Liver (tissue), 3 donors: ENCODE measurements around the gene C3.

Experiments used
- EGR1 ChIP-seq, 2 donors: IDR thresholded peaks; 2 replicates each; pipeline ENCODE4 v1.6.1; 2016 to 2018; ENCODE audit warnings: antibody characterized with exemption in 2 of 2, low read depth in 2 of 2
- FOXA1 ChIP-seq: IDR thresholded peaks from 2 replicates; pipeline ENCODE4 v1.6.1; 2016; ENCODE audit warnings: antibody characterized with exemption
- GABPA ChIP-seq, 2 donors: IDR thresholded peaks in 1 of 2; conservative IDR thresholded peaks in 1 of 2; 2 replicates each; pipeline ENCODE4 v1.6.1; 2016; ENCODE audit warnings: antibody characterized with exemption in 2 of 2, mild to moderate bottlenecking in 1 of 2, moderate library complexity in 1 of 2
- HNF4A ChIP-seq, 2 donors: conservative IDR thresholded peaks; 2 replicates each; pipeline ENCODE4 v1.6.1; 2016; ENCODE audit warnings: antibody characterized with exemption in 2 of 2, mild to moderate bottlenecking in 2 of 2
- JUND ChIP-seq, 2 donors: IDR thresholded peaks; 2 replicates each; pipeline ENCODE4 v1.6.1; 2016; ENCODE audit warnings: antibody characterized with exemption in 2 of 2
- RAD21 ChIP-seq, 2 donors: IDR thresholded peaks; 2 replicates each; pipeline ENCODE4 v1.6.1; 2016; ENCODE audit warnings: antibody characterized with exemption in 2 of 2, mild to moderate bottlenecking in 2 of 2
- SP1 ChIP-seq: IDR thresholded peaks from 2 replicates; pipeline ENCODE4 v1.6.1; 2018; ENCODE audit warnings: antibody characterized with exemption, mild to moderate bottlenecking
- TAF1 ChIP-seq: conservative IDR thresholded peaks from 2 replicates; pipeline ENCODE4 v1.6.1; 2016; ENCODE audit warnings: antibody characterized with exemption, mild to moderate bottlenecking
- YY1 ChIP-seq: IDR thresholded peaks from 2 replicates; pipeline ENCODE4 v1.6.1; 2016; ENCODE audit warnings: antibody characterized with exemption, mild to moderate bottlenecking
- TF ChIP-seq, protein P1 (sequence below): IDR thresholded peaks from 2 replicates; pipeline ENCODE4 v1.6.1; 2016; ENCODE audit warnings: antibody characterized with exemption
- TF ChIP-seq, protein P2 (sequence below): IDR thresholded peaks from 2 replicates; pipeline ENCODE4 v1.6.1; 2016; ENCODE audit warnings: antibody characterized with exemption, mild to moderate bottlenecking
- TF ChIP-seq, protein P3 (sequence below): fragments of 150-350 bp; IDR thresholded peaks from 2 replicates; pipeline ENCODE4 v1.5.1; 2017; ENCODE audit warnings: improper control_type of control experiment, low read depth, low read length; ENCODE audit not compliant: missing input control
- TF ChIP-seq, protein P4 (sequence below): IDR thresholded peaks from 2 replicates; pipeline ENCODE4 v1.6.1; 2016; ENCODE audit warnings: antibody characterized with exemption
- donor health status: healthy.
- donor health status: healthy.

DNA sequence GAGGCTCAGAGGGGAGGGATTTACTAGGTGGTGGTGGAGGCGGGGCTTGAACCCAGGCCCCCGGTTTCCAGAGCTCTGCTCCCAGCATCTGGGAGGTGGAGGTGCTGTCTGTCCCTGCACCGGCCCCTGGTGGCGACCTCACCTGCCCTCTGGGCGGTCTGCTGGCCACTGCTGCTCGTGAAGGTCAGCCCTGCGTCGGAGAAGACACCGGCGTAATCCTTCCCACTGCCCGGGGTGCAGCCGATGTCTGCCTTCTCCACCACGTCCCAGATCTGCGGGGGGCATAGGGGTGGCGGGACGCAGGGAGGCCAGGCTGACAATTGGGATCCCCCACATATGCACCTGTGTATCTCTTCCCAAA lies 12.8 kb downstream of the C3 start:
- TF ChIP-seq EGR1 (IDR thresholded peaks at IDR 0.05; ENCODE audit: low read depth in 2 of 2) (no peak), SP1 (no peak), HNF4A (conservative IDR thresholded peaks at IDR 0.05) (no peak), JUND (IDR thresholded peaks at IDR 0.05) (no peak), TAF1 (no peak), YY1 (no peak), FOXA1 (no peak), RAD21 (IDR thresholded peaks at IDR 0.05) (no peak), GABPA (IDR thresholded peaks at IDR 0.05 in 1 of 2, conservative IDR thresholded peaks at IDR 0.05 in 1 of 2) (no peak)
- TF ChIP-seq, protein P1, sequence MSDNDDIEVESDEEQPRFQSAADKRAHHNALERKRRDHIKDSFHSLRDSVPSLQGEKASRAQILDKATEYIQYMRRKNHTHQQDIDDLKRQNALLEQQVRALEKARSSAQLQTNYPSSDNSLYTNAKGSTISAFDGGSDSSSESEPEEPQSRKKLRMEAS: no peak
- TF ChIP-seq, protein P2, sequence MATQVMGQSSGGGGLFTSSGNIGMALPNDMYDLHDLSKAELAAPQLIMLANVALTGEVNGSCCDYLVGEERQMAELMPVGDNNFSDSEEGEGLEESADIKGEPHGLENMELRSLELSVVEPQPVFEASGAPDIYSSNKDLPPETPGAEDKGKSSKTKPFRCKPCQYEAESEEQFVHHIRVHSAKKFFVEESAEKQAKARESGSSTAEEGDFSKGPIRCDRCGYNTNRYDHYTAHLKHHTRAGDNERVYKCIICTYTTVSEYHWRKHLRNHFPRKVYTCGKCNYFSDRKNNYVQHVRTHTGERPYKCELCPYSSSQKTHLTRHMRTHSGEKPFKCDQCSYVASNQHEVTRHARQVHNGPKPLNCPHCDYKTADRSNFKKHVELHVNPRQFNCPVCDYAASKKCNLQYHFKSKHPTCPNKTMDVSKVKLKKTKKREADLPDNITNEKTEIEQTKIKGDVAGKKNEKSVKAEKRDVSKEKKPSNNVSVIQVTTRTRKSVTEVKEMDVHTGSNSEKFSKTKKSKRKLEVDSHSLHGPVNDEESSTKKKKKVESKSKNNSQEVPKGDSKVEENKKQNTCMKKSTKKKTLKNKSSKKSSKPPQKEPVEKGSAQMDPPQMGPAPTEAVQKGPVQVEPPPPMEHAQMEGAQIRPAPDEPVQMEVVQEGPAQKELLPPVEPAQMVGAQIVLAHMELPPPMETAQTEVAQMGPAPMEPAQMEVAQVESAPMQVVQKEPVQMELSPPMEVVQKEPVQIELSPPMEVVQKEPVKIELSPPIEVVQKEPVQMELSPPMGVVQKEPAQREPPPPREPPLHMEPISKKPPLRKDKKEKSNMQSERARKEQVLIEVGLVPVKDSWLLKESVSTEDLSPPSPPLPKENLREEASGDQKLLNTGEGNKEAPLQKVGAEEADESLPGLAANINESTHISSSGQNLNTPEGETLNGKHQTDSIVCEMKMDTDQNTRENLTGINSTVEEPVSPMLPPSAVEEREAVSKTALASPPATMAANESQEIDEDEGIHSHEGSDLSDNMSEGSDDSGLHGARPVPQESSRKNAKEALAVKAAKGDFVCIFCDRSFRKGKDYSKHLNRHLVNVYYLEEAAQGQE: no peak
- TF ChIP-seq, protein P3, sequence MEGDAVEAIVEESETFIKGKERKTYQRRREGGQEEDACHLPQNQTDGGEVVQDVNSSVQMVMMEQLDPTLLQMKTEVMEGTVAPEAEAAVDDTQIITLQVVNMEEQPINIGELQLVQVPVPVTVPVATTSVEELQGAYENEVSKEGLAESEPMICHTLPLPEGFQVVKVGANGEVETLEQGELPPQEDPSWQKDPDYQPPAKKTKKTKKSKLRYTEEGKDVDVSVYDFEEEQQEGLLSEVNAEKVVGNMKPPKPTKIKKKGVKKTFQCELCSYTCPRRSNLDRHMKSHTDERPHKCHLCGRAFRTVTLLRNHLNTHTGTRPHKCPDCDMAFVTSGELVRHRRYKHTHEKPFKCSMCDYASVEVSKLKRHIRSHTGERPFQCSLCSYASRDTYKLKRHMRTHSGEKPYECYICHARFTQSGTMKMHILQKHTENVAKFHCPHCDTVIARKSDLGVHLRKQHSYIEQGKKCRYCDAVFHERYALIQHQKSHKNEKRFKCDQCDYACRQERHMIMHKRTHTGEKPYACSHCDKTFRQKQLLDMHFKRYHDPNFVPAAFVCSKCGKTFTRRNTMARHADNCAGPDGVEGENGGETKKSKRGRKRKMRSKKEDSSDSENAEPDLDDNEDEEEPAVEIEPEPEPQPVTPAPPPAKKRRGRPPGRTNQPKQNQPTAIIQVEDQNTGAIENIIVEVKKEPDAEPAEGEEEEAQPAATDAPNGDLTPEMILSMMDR: no peak
- TF ChIP-seq, protein P4, sequence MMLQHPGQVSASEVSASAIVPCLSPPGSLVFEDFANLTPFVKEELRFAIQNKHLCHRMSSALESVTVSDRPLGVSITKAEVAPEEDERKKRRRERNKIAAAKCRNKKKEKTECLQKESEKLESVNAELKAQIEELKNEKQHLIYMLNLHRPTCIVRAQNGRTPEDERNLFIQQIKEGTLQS: no peak
